Chondrocyte (in vitro differentiated cells): ENCODE results near the gene PI16. TPM values are rescaled to one million over a fixed set of nuclear protein-coding genes. Genes with fewer than 3 reads are reported as not detected.

Experiments
- DNase-seq: peaks from one replicate; pipeline ENCODE4 v3.0.0; 2021; ENCODE audit warnings: mixed read lengths, low spot score
- H3K27ac Mint-ChIP-seq: one replicate; pipeline ENCODE4 v1.8.0; 2021; ENCODE audit warnings: mild to moderate bottlenecking, moderate library complexity, mixed read lengths; ENCODE audit not compliant: unreplicated experiment
- H3K27me3 Mint-ChIP-seq: 2 replicates; pipeline ENCODE4 v1.8.0; 2021; ENCODE audit warnings: low read depth, mixed read lengths
- H3K36me3 Mint-ChIP-seq: 2 replicates; pipeline ENCODE4 v1.8.0; 2021; ENCODE audit warnings: low read depth, mixed read lengths
- H3K4me1 Mint-ChIP-seq: 2 replicates; pipeline ENCODE4 v1.8.0; 2021; ENCODE audit warnings: low read depth, mild to moderate bottlenecking, mixed read lengths
- H3K4me3 Mint-ChIP-seq: one replicate; pipeline ENCODE4 v1.8.0; 2021; ENCODE audit warnings: mild to moderate bottlenecking, moderate library complexity, mixed read lengths; ENCODE audit not compliant: unreplicated experiment
- H3K9me3 Mint-ChIP-seq: 2 replicates; pipeline ENCODE4 v1.8.0; 2021; ENCODE audit warnings: low read depth, mixed read lengths
- CTCF ChIP-seq: fragments of 200-600 bp; sonication (generic); IDR thresholded peaks from 2 replicates; pipeline ENCODE4 v1.5.0; 2021; ENCODE audit warnings: antibody characterized with exemption, mild to moderate bottlenecking, moderate library complexity
- total RNA-seq: library from RNA; stranded (reverse); gene quantifications from 3 replicates; pipeline ENCODE4 v1.2.1, GENCODE V29; 2021

The PI16 gene
- total RNA-seq, 1 donor from 2014 or later, result not detected

- no peak for TF ChIP-seq CTCF
- no peaks in the 10 kb centered on the region for H3K27me3 Mint-ChIP-seq
- no peaks in the 10 kb centered on the region for H3K36me3 Mint-ChIP-seq
- H3K4me1 Mint-ChIP-seq, result no peaks in the 10 kb centered on the region
- no peaks in the 10 kb centered on the region for H3K9me3 Mint-ChIP-seq
- no peak overlapping the region for H3K4me3 Mint-ChIP-seq
- DNase-seq, result no peak
- H3K27ac Mint-ChIP-seq, result no peak overlapping the region
These were observed 54.2 kb downstream of the PI16 start for GRCh38 chr6:37008484-37009465.

GRCh38 chr6:37010402-37010892, 55.9 kb downstream of the PI16 start:
- H3K4me3 Mint-ChIP-seq, result no peak overlapping the region
- no peaks in the 10 kb centered on the region for H3K27me3 Mint-ChIP-seq
- no peaks in the 10 kb centered on the region for H3K9me3 Mint-ChIP-seq
- no peak for DNase-seq
- TF ChIP-seq CTCF, result no peak
- no peak overlapping the region for H3K27ac Mint-ChIP-seq
- no peaks in the 10 kb centered on the region for H3K4me1 Mint-ChIP-seq
- no peaks in the 10 kb centered on the region for H3K36me3 Mint-ChIP-seq

- DNase-seq, result no peak
- Mint-ChIP-seq H3K4me3 (no peak overlapping the region), H3K4me1 (no peaks in the 10 kb centered on the region), H3K36me3 (no peaks in the 10 kb centered on the region), H3K27ac (no peak overlapping the region), H3K27me3 (no peaks in the 10 kb centered on the region), H3K9me3 (no peaks in the 10 kb centered on the region)
- no peak for TF ChIP-seq CTCF
These were observed 57.3 kb downstream of the PI16 start for GRCh38 chr6:37011656-37012378.

- no peak for DNase-seq
- H3K4me3 Mint-ChIP-seq, result no peak overlapping the region
- no peak overlapping the region for H3K27ac Mint-ChIP-seq
- H3K36me3 Mint-ChIP-seq, result no peaks in the 10 kb centered on the region
- no peaks in the 10 kb centered on the region for H3K9me3 Mint-ChIP-seq
- TF ChIP-seq CTCF, result no peak
- H3K4me1 Mint-ChIP-seq, result peaks cover 12% of the 10 kb centered on the region
- no peaks in the 10 kb centered on the region for H3K27me3 Mint-ChIP-seq
These were observed 59.3 kb downstream of the PI16 start for GRCh38 chr6:37013516-37014491.

Other genes with a start within 250 kb of the PI16 start
- 0.18 TPM in 1 of 3 replicates, not detected in the others for gene CPNE5, start 115.3 kb upstream of the PI16 start, total RNA-seq
- 25.0 to 33.5 TPM (median 25.6 TPM) in 3 replicates for gene PPIL1, start 79.9 kb upstream of the PI16 start, total RNA-seq
- gene C6orf89, start 68.8 kb upstream of the PI16 start, total RNA-seq, result 56.1 to 76.9 TPM (median 57.4 TPM) in 3 replicates
- 188 to 208 TPM (median 190 TPM) in 3 replicates for gene MTCH1, start 31.5 kb downstream of the PI16 start, total RNA-seq
- gene FGD2, start 50.9 kb downstream of the PI16 start, total RNA-seq, result not detected in 3 replicates
- 11.3 to 15.1 TPM (median 13.0 TPM) in 3 replicates for gene PIM1, start 215.4 kb downstream of the PI16 start, total RNA-seq